Neutrophil (primary cell): Measurements from ENCODE around the gene ZBTB11.

Experiments
- H3K27ac ChIP-seq: fragments of 200-600 bp; sonication (generic); 2 replicates; pipeline ENCODE4 v1.5.1; 2016; ENCODE audit warnings: mild to moderate bottlenecking, moderate library complexity
- H3K27me3 ChIP-seq: fragments of 200-600 bp; sonication (generic); 2 replicates; pipeline ENCODE4 v1.6.0; 2016; ENCODE audit warnings: mild to moderate bottlenecking
- H3K36me3 ChIP-seq: fragments of 200-600 bp; sonication (generic); 2 replicates; pipeline ENCODE4 v1.5.1; 2017
- H3K4me1 ChIP-seq, 2 experiments: fragments of 200-600 bp in 1 of 2; sonication (generic) in 1 of 2; 1 replicate in 1 of 2; 2 replicates in 1 of 2; pipeline versions ENCODE4 v1.5.1 to v1.6.1; 2013 to 2016; ENCODE audit warnings: low read depth in 1 of 2, low read length in 1 of 2, mild to moderate bottlenecking in 1 of 2, moderate library complexity in 1 of 2; ENCODE audit not compliant: control insufficient read depth in 1 of 2, insufficient read depth in 1 of 2
- H3K4me3 ChIP-seq, 2 experiments: fragments of 200-600 bp in 1 of 2; sonication (generic) in 1 of 2; 1 replicate in 1 of 2; 2 replicates in 1 of 2; pipeline ENCODE4 v1.5.1; 2013 to 2016; ENCODE audit warnings: low read depth in 1 of 2, low read length in 1 of 2, mild to moderate bottlenecking in 1 of 2, moderate library complexity in 1 of 2
- H3K9me3 ChIP-seq: fragments of 200-600 bp; sonication (generic); 2 replicates; pipeline ENCODE4 v1.5.1; 2016
- CTCF ChIP-seq: fragments of 200-600 bp; sonication (generic); IDR thresholded peaks from 2 replicates; pipeline ENCODE4 v1.5.1; 2016; ENCODE audit warnings: antibody characterized with exemption

ZBTB11 gene

DNA sequence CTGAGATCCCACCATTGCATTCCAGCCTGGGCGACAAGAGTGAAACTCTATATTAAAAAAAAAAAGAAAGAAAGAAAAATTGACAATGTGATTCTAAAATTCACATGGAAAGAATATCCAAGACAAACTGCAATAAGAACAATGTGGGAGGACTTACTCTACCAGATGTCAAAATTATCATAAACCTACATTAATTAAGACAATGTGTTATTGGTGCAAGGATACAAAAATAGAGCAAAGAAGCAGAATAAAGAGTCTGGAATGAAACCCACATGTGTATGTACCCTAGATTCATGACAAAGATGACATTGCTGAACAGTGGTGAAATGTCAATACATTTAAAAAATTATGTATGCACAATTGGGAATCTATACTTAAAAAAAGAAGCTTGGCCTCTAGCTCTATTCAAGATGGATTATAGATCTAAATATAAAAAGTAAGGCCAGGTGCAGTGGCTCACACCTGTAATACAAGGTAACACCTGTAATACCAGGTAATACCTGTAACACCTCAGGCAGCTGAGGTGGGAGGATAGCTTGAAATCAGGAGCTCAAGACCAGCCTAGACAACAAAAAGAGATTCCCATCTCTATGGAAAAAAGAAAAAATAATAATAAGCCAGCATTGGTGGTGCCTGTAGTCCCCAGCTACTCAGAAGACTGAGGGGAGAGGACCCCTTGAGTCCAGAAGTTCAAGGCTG, 45.7 kb downstream of the ZBTB11 start:
- no peaks in the 10 kb centered on the region for H3K27me3 ChIP-seq
- no peaks in the 10 kb centered on the region for H3K36me3 ChIP-seq
- no peaks in the 10 kb centered on the region for H3K4me1 ChIP-seq
- TF ChIP-seq CTCF: no peak
- H3K4me3 ChIP-seq: no peak overlapping the region
- no peaks in the 10 kb centered on the region for H3K9me3 ChIP-seq
- H3K27ac ChIP-seq: no peak overlapping the region

- Histone ChIP-seq H3K27me3 (no peaks in the 10 kb centered on the region), H3K4me3 (no peak overlapping the region), H3K27ac (no peak overlapping the region), H3K36me3 (no peaks in the 10 kb centered on the region), H3K4me1 (no peaks in the 10 kb centered on the region), H3K9me3 (no peaks in the 10 kb centered on the region)
- TF ChIP-seq CTCF: no peak
These were observed 47.7 kb downstream of the ZBTB11 start for GRCh38 chr3:101629219-101629618.

GRCh38 chr3:101625879-101626278, 51.1 kb downstream of the ZBTB11 start:
- Histone ChIP-seq H3K9me3 (no peaks in the 10 kb centered on the region), H3K36me3 (no peaks in the 10 kb centered on the region), H3K4me3 (no peak overlapping the region), H3K4me1 (no peaks in the 10 kb centered on the region), H3K27me3 (no peaks in the 10 kb centered on the region), H3K27ac (no peak overlapping the region)
- TF ChIP-seq CTCF: no peak

GRCh38 chr3:101624857-101625256, 52.1 kb downstream of the ZBTB11 start:
- Histone ChIP-seq H3K36me3 (no peaks in the 10 kb centered on the region), H3K9me3 (no peaks in the 10 kb centered on the region), H3K27ac (no peak overlapping the region), H3K4me3 (no peak overlapping the region), H3K4me1 (no peaks in the 10 kb centered on the region), H3K27me3 (no peaks in the 10 kb centered on the region)
- no peak for TF ChIP-seq CTCF

DNA sequence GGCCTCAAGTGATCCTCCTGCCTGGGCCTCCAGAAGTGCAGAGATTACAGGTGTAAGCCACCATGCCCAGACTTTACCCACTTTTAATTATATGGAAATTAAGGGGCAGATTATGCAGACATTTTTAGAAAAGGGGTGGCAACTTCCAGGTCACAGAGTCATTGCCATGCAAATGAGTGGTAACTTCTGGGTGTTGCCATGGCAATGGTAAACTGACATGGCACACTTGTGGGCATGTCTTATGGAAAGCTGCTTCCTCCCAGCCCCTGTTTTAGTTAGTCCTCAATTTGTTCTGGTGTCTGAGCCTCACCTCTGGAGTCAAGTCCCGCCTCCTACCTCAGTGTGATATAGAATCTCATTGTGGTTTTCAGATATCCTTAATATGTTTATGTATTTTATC, 53.3 kb downstream of the ZBTB11 start:
- Histone ChIP-seq H3K36me3 (no peaks in the 10 kb centered on the region), H3K4me3 (no peak overlapping the region), H3K4me1 (no peaks in the 10 kb centered on the region), H3K9me3 (no peaks in the 10 kb centered on the region), H3K27me3 (no peaks in the 10 kb centered on the region), H3K27ac (no peak overlapping the region)
- TF ChIP-seq CTCF: no peak
